Chondrocyte (in vitro differentiated cells): ENCODE measurements around the gene TRPC5OS. TPM values are rescaled to one million over a fixed set of nuclear protein-coding genes. Genes with fewer than 3 reads are reported as not detected.

Experiments used
- DNase-seq: peaks from one replicate; pipeline ENCODE4 v3.0.0; 2021; ENCODE audit warnings: mixed read lengths, low spot score
- H3K27ac Mint-ChIP-seq: one replicate; pipeline ENCODE4 v1.8.0; 2021; ENCODE audit warnings: mild to moderate bottlenecking, moderate library complexity, mixed read lengths; ENCODE audit not compliant: unreplicated experiment
- H3K27me3 Mint-ChIP-seq: 2 replicates; pipeline ENCODE4 v1.8.0; 2021; ENCODE audit warnings: low read depth, mixed read lengths
- H3K36me3 Mint-ChIP-seq: 2 replicates; pipeline ENCODE4 v1.8.0; 2021; ENCODE audit warnings: low read depth, mixed read lengths
- H3K4me1 Mint-ChIP-seq: 2 replicates; pipeline ENCODE4 v1.8.0; 2021; ENCODE audit warnings: low read depth, mild to moderate bottlenecking, mixed read lengths
- H3K4me3 Mint-ChIP-seq: one replicate; pipeline ENCODE4 v1.8.0; 2021; ENCODE audit warnings: mild to moderate bottlenecking, moderate library complexity, mixed read lengths; ENCODE audit not compliant: unreplicated experiment
- H3K9me3 Mint-ChIP-seq: 2 replicates; pipeline ENCODE4 v1.8.0; 2021; ENCODE audit warnings: low read depth, mixed read lengths
- CTCF ChIP-seq: fragments of 200-600 bp; sonication (generic); IDR thresholded peaks from 2 replicates; pipeline ENCODE4 v1.5.0; 2021; ENCODE audit warnings: antibody characterized with exemption, mild to moderate bottlenecking, moderate library complexity
- total RNA-seq: library from RNA; stranded (reverse); gene quantifications from 3 replicates; pipeline ENCODE4 v1.2.1, GENCODE V29; 2021

The TRPC5OS gene
- total RNA-seq, 1 donor from 2014 or later = not detected

GRCh38 chrX:111847491-111848133, 28.4 kb upstream of the TRPC5OS start:
- Mint-ChIP-seq H3K4me1 (no peaks in the 10 kb centered on the region), H3K4me3 (no peak overlapping the region), H3K27me3 (peaks cover 8% of the 10 kb centered on the region), H3K36me3 (no peaks in the 10 kb centered on the region), H3K27ac (no peak overlapping the region), H3K9me3 (no peaks in the 10 kb centered on the region)
- no peak for TF ChIP-seq CTCF
- DNase-seq = no peak

GRCh38 chrX:111848541-111848940, 27.4 kb upstream of the TRPC5OS start:
- Mint-ChIP-seq H3K27me3 (peaks cover 8% of the 10 kb centered on the region), H3K4me3 (no peak overlapping the region), H3K4me1 (no peaks in the 10 kb centered on the region), H3K9me3 (no peaks in the 10 kb centered on the region), H3K27ac (no peak overlapping the region), H3K36me3 (no peaks in the 10 kb centered on the region)
- no peak for TF ChIP-seq CTCF
- DNase-seq = no peak

GRCh38 chrX:111850975-111851374, 25.0 kb upstream of the TRPC5OS start:
- Mint-ChIP-seq H3K27ac (no peak overlapping the region), H3K9me3 (peaks cover 5% of the 10 kb centered on the region)

GRCh38 chrX:111854556-111855490, 21.2 kb upstream of the TRPC5OS start:
- Mint-ChIP-seq H3K27me3 (peaks cover 9% of the 10 kb centered on the region), H3K9me3 (peaks cover 5% of the 10 kb centered on the region), H3K27ac (no peak overlapping the region), H3K4me3 (no peak overlapping the region), H3K36me3 (no peaks in the 10 kb centered on the region), H3K4me1 (no peaks in the 10 kb centered on the region)
- TF ChIP-seq CTCF = no peak
- DNase-seq = no peak

More at GRCh38 chrX:111850975-111851374, 25.0 kb upstream of the TRPC5OS start:
- Mint-ChIP-seq H3K4me1 (no peaks in the 10 kb centered on the region), H3K27me3 (peaks cover 8% of the 10 kb centered on the region), H3K4me3 (no peak overlapping the region), H3K36me3 (no peaks in the 10 kb centered on the region)
- no peak for TF ChIP-seq CTCF
- no peak for DNase-seq

GRCh38 chrX:111857534-111858060, 18.4 kb upstream of the TRPC5OS start:
- no peak overlapping the region for H3K27ac Mint-ChIP-seq
- H3K4me1 Mint-ChIP-seq = no peaks in the 10 kb centered on the region
- H3K4me3 Mint-ChIP-seq = no peak overlapping the region
- no peak for TF ChIP-seq CTCF
- peaks cover 5% of the 10 kb centered on the region for H3K27me3 Mint-ChIP-seq
- H3K9me3 Mint-ChIP-seq = peaks cover 5% of the 10 kb centered on the region
- no peaks in the 10 kb centered on the region for H3K36me3 Mint-ChIP-seq
- no peak for DNase-seq
